Liver (tissue), 9 donors: Measurements from ENCODE around the gene TMEM82. TPM values are rescaled to one million over a fixed set of nuclear protein-coding genes. Genes with fewer than 3 reads are reported as not detected.

Experiments
- DNase-seq: peaks from one replicate; pipeline ENCODE4 v3.0.0-alpha.2; 2017; ENCODE audit warnings: low spot score
- H3K27ac ChIP-seq, 2 donors: one replicate each; pipeline ENCODE4 v1.7.0; 2013; ENCODE audit warnings: inconsistent platforms in 2 of 2, low read length in 2 of 2, control low read depth in 1 of 2, low read depth in 1 of 2, mild to moderate bottlenecking in 1 of 2
- H3K27me3 ChIP-seq, 4 donors: one replicate each; pipeline versions ENCODE4 v1.6.1 to v1.7.0; 2013; ENCODE audit warnings: low read length in 3 of 4, inconsistent platforms in 1 of 4, mild to moderate bottlenecking in 1 of 4, moderate library complexity in 1 of 4; ENCODE audit not compliant: control insufficient read depth in 4 of 4, insufficient read depth in 4 of 4
- H3K36me3 ChIP-seq, 4 donors: one replicate each; pipeline versions ENCODE4 v1.6.1 to v1.7.0; 2013; ENCODE audit warnings: low read length in 3 of 4, mild to moderate bottlenecking in 3 of 4, low read depth in 1 of 4, moderate library complexity in 1 of 4; ENCODE audit not compliant: control insufficient read depth in 4 of 4, insufficient read depth in 3 of 4
- H3K4me1 ChIP-seq, 4 donors: one replicate each; pipeline versions ENCODE4 v1.6.1 to v1.7.0; 2013; ENCODE audit warnings: low read length in 3 of 4, mild to moderate bottlenecking in 3 of 4, moderate library complexity in 1 of 4; ENCODE audit not compliant: control insufficient read depth in 4 of 4, insufficient read depth in 4 of 4
- H3K4me3 ChIP-seq, 3 donors: one replicate each; pipeline versions ENCODE4 v1.6.1 to v1.7.0; 2013; ENCODE audit warnings: low read length in 3 of 3, control low read depth in 1 of 3, low read depth in 1 of 3, mild to moderate bottlenecking in 1 of 3
- H3K9ac ChIP-seq, 2 donors: one replicate each; pipeline ENCODE4 v1.7.0; 2013; ENCODE audit warnings: low read length in 2 of 2, mild to moderate bottlenecking in 2 of 2, moderate library complexity in 2 of 2, control low read depth in 1 of 2, low read depth in 1 of 2
- H3K9me3 ChIP-seq, 4 donors: one replicate each; pipeline versions ENCODE4 v1.6.1 to v1.7.0; 2013; ENCODE audit warnings: low read length in 3 of 4; ENCODE audit not compliant: control insufficient read depth in 4 of 4
- CTCF ChIP-seq: fragments of 150-350 bp; IDR thresholded peaks from 2 replicates; pipeline ENCODE4 v1.5.1; 2017; ENCODE audit warnings: improper control_type of control experiment, low read depth, low read length; ENCODE audit not compliant: missing input control
- EGR1 ChIP-seq, 2 donors: IDR thresholded peaks; 2 replicates each; pipeline ENCODE4 v1.6.1; 2016 to 2018; ENCODE audit warnings: antibody characterized with exemption in 2 of 2, low read depth in 2 of 2
- FOXA2 ChIP-seq: IDR thresholded peaks from 2 replicates; pipeline ENCODE4 v1.6.1; 2016; ENCODE audit warnings: antibody characterized with exemption
- HNF4A ChIP-seq, 2 donors: conservative IDR thresholded peaks; 2 replicates each; pipeline ENCODE4 v1.6.1; 2016; ENCODE audit warnings: antibody characterized with exemption in 2 of 2, mild to moderate bottlenecking in 2 of 2
- HNF4G ChIP-seq: IDR thresholded peaks from 2 replicates; pipeline ENCODE4 v1.6.1; 2016; ENCODE audit warnings: antibody characterized with exemption
- JUND ChIP-seq, 2 donors: IDR thresholded peaks; 2 replicates each; pipeline ENCODE4 v1.6.1; 2016; ENCODE audit warnings: antibody characterized with exemption in 2 of 2
- MAX ChIP-seq: IDR thresholded peaks from 2 replicates; pipeline ENCODE4 v1.6.1; 2016; ENCODE audit warnings: antibody characterized with exemption
- RAD21 ChIP-seq, 2 donors: IDR thresholded peaks; 2 replicates each; pipeline ENCODE4 v1.6.1; 2016; ENCODE audit warnings: antibody characterized with exemption in 2 of 2, mild to moderate bottlenecking in 2 of 2
- RXRA ChIP-seq, 2 donors: IDR thresholded peaks; 2 replicates each; pipeline ENCODE4 v1.6.1; 2017 to 2018; ENCODE audit warnings: antibody characterized with exemption in 2 of 2, mild to moderate bottlenecking in 1 of 2
- TAF1 ChIP-seq: conservative IDR thresholded peaks from 2 replicates; pipeline ENCODE4 v1.6.1; 2016; ENCODE audit warnings: antibody characterized with exemption, mild to moderate bottlenecking
- YY1 ChIP-seq: IDR thresholded peaks from 2 replicates; pipeline ENCODE4 v1.6.1; 2016; ENCODE audit warnings: antibody characterized with exemption, mild to moderate bottlenecking
- ZBTB33 ChIP-seq: IDR thresholded peaks from 2 replicates; pipeline ENCODE4 v1.6.1; 2016; ENCODE audit warnings: antibody characterized with exemption
- WGBS: extraction: QIAGEN DNeasy Blood & Tissue Kit; methylation state at CpG from one replicate; pipeline ENCODE4 v1.1.7; 2013; 5-methylcytosine and 5-hydroxymethylcytosine counted together
- polyA plus RNA-seq, 2 donors: library from polyadenylated mRNA; stranded (reverse) in 1 of 2; unstranded in 1 of 2; fragments of 200-250 nt in 1 of 2; fragments of >200 nt in 1 of 2; fragmentation: Nextera tagmentation in 1 of 2; extraction: Ambion mirVana in 1 of 2; gene quantifications; one replicate each; pipeline versions ENCODE4 v1.2.1 to v1.2.3, GENCODE V29; 2013 to 2015
- total RNA-seq, 2 donors: library from RNA; depleted of rRNA; stranded (reverse); fragments of >200 nt; gene quantifications; one replicate each; pipeline ENCODE4 v1.2.3, GENCODE V29; 2014
- donor health status: healthy.
- donor health status: healthy.
- donor health status: healthy.
- donor health status: healthy.
- donor health status: healthy.

The TMEM82 gene
- total and polyA plus RNA-seq, 4 donors: 5.6 to 26.3 (median 13.4) TPM

- Histone ChIP-seq H3K4me1 (peaks cover 0 to 4% (median 0%) of the 10 kb centered on the region in 4 donors), H3K9me3 (no peaks in the 10 kb centered on the region), H3K27ac (no peak overlapping the region), H3K4me3 (no peak overlapping the region), H3K9ac (no peak overlapping the region), H3K36me3 (peaks cover 0 to 4% (median 2%) of the 10 kb centered on the region in 4 donors), H3K27me3 (no peaks in the 10 kb centered on the region)
- no peak for DNase-seq
- TF ChIP-seq HNF4G: no peak
- TF ChIP-seq MAX: no peak
- TF ChIP-seq FOXA2: no peak
- TF ChIP-seq RAD21 (IDR thresholded peaks at IDR 0.05): no peak
- TF ChIP-seq CTCF: no peak
- no peak for TF ChIP-seq HNF4A (conservative IDR thresholded peaks at IDR 0.05)
- no peak for TF ChIP-seq JUND (IDR thresholded peaks at IDR 0.05)
- 94% methylated on average over 5 of the region's 5 CpGs for WGBS
Measured at GRCh38 chr1:15767941-15768340, 25.6 kb downstream of the TMEM82 start.

GRCh38 chr1:15768388-15768787 lies 26.1 kb downstream of the TMEM82 start:
- Histone ChIP-seq H3K27me3 (no peaks in the 10 kb centered on the region), H3K9me3 (no peaks in the 10 kb centered on the region), H3K4me3 (no peak overlapping the region), H3K4me1 (peaks cover 0 to 4% (median 0%) of the 10 kb centered on the region in 4 donors), H3K27ac (no peak overlapping the region), H3K9ac (no peak overlapping the region), H3K36me3 (peaks cover 0 to 4% (median 2%) of the 10 kb centered on the region in 4 donors)
- 96% methylated on average over 7 of the region's 7 CpGs for WGBS
- DNase-seq: no peak
- TF ChIP-seq HNF4A (conservative IDR thresholded peaks at IDR 0.05) (no peak), JUND (IDR thresholded peaks at IDR 0.05) (no peak), RAD21 (IDR thresholded peaks at IDR 0.05) (no peak), CTCF (no peak), TAF1 (no peak), EGR1 (IDR thresholded peaks at IDR 0.05; ENCODE audit: low read depth in 2 of 2) (no peak), ZBTB33 (no peak), HNF4G (no peak), RXRA (IDR thresholded peaks at IDR 0.05) (no peak), YY1 (no peak)
